HCT116 (cell line): ENCODE results near the gene YKT6. TPM values are rescaled to one million over a fixed set of nuclear protein-coding genes. Genes with fewer than 3 reads are reported as not detected.

Experiments used
- ATAC-seq: fragments of 200-7000 bp; cut with Tn5 transposase; 2 replicates; pipeline ENCODE4 v1.9.1; 2020; ENCODE audit warnings: mild to moderate bottlenecking, moderate library complexity
- BruUV-seq: library from RNA; stranded (reverse); fragments of 400-500 nt; replicated peaks from 2 replicates; lab custom pipeline; 2021; lab: Mats Ljungman, UMichigan
- CTCF ChIA-PET: fragments of 300-600 bp; sonication (Branson Sonifier 250); formaldehyde crosslinking; loops from one replicate; lab custom pipeline; 2021; ENCODE audit warnings: antibody characterized with exemption; lab: Charles Lee
- POLR2A ChIA-PET: fragments of 300-600, 350-600 bp; sonication (Branson Sonifier 250); formaldehyde crosslinking; loops from one replicate; lab custom pipeline; 2021; ENCODE audit warnings: antibody characterized with exemption; lab: Charles Lee
- RAD21 ChIA-PET, 2 experiments: fragments of 300-600 bp; sonication (Branson Sonifier 250); formaldehyde crosslinking; loops; one replicate each; lab custom pipeline; 2023; ENCODE audit warnings: low total read pairs in 2 of 2; ENCODE audit not compliant: uncharacterized antibody in 2 of 2, unreplicated experiment in 2 of 2, low non-redundant PET in 1 of 2; lab: Charles Lee
- DNase-seq: peaks from one replicate; pipeline ENCODE4 v3.0.0-alpha.2; 2010; ENCODE audit warnings: low read depth, low spot score
- H2AFZ ChIP-seq: fragments of 200-600 bp; shearing (Covaris generic), sonication (generic); 2 replicates; pipeline ENCODE4 v1.6.1; 2017; ENCODE audit warnings: low read depth, mixed run types, mixed read lengths, antibody characterized with exemption, low read length; ENCODE audit not compliant: poor library complexity, severe bottlenecking
- H3K27ac ChIP-seq: 2 replicates; pipeline ENCODE4 v1.5.1; 2012; ENCODE audit warnings: low read depth, low read length
- H3K27me3 ChIP-seq: fragments of 200-600 bp; sonication (generic); 2 replicates; pipeline ENCODE4 v1.6.1; 2016; ENCODE audit warnings: mixed run types, low read length, mixed read lengths; ENCODE audit not compliant: insufficient read depth
- H3K36me3 ChIP-seq, 2 experiments: fragments of 200-500 bp in 1 of 2; fragments of 200-600 bp in 1 of 2; sonication (Bioruptor generic) in 1 of 2; sonication (generic) in 1 of 2; 2 replicates each; pipeline versions ENCODE4 v1.5.1 to v1.6.1; 2014 to 2016; ENCODE audit warnings: low read length in 2 of 2, inconsistent platforms in 1 of 2, mixed read lengths in 1 of 2, mixed run types in 1 of 2; ENCODE audit not compliant: insufficient read depth in 2 of 2, control insufficient read depth in 1 of 2
- H3K4me1 ChIP-seq, 2 experiments: fragments of 200-600 bp in 1 of 2; sonication (generic) in 1 of 2; 2 replicates each; pipeline versions ENCODE4 v1.5.1 to v1.6.1; 2012 to 2017; ENCODE audit warnings: low read length in 2 of 2, inconsistent platforms in 1 of 2, mild to moderate bottlenecking in 1 of 2, mixed read lengths in 1 of 2, mixed run types in 1 of 2, moderate library complexity in 1 of 2; ENCODE audit not compliant: insufficient read depth in 2 of 2, control insufficient read depth in 1 of 2
- H3K4me2 ChIP-seq: fragments of 200-600 bp; sonication (generic); 2 replicates; pipeline ENCODE4 v1.6.1; 2017; ENCODE audit warnings: mixed run types, low read length, mixed read lengths
- H3K4me3 ChIP-seq, 2 experiments: fragments of 200-600 bp in 1 of 2; sonication (generic) in 1 of 2; replicated peaks in 1 of 2; 2 replicates each; pipeline ENCODE4 v1.5.1; 2011 to 2016; ENCODE audit warnings: low read length in 2 of 2, control low read depth in 1 of 2, low read depth in 1 of 2, mild to moderate bottlenecking in 1 of 2, mixed read lengths in 1 of 2, mixed run types in 1 of 2
- H3K79me2 ChIP-seq: fragments of 200-600 bp; sonication (generic); 2 replicates; pipeline ENCODE4 v1.6.1; 2017; ENCODE audit warnings: mild to moderate bottlenecking, mixed run types, low read length, moderate library complexity, mixed read lengths; ENCODE audit not compliant: insufficient read depth
- H3K9ac ChIP-seq: fragments of 200-600 bp; sonication (generic); 2 replicates; pipeline ENCODE4 v1.6.1; 2016; ENCODE audit warnings: low read length, mixed read lengths
- H3K9me2 ChIP-seq: fragments of 200-600 bp; sonication (generic), shearing (Covaris generic); 2 replicates; pipeline ENCODE4 v1.6.1; 2017; ENCODE audit warnings: mixed run types, mild to moderate bottlenecking, moderate library complexity; ENCODE audit not compliant: insufficient read depth
- H3K9me3 ChIP-seq, 2 experiments: fragments of 200-500 bp in 1 of 2; fragments of 200-600 bp in 1 of 2; sonication (Bioruptor generic) in 1 of 2; sonication (generic) in 1 of 2; 2 replicates each; pipeline ENCODE4 v1.6.1; 2014 to 2017; ENCODE audit warnings: low read length in 2 of 2, mixed read lengths in 2 of 2, inconsistent platforms in 1 of 2, low read depth in 1 of 2, mild to moderate bottlenecking in 1 of 2, mixed run types in 1 of 2, moderate library complexity in 1 of 2; ENCODE audit not compliant: control insufficient read depth in 1 of 2, insufficient read depth in 1 of 2
- H4K20me1 ChIP-seq: fragments of 200-600 bp; sonication (generic), shearing (Covaris generic); 2 replicates; pipeline ENCODE4 v1.6.1; 2017; ENCODE audit warnings: mixed run types, mild to moderate bottlenecking, moderate library complexity; ENCODE audit not compliant: insufficient read depth
- ATF3 ChIP-seq: IDR thresholded peaks from 2 replicates; pipeline ENCODE4 v1.6.1; 2012
- CEBPB ChIP-seq: IDR thresholded peaks from 2 replicates; pipeline ENCODE4 v1.6.1; 2012; ENCODE audit warnings: low read depth
- CTCF ChIP-seq, 3 experiments: fragments of 200-600 bp in 1 of 3; sonication (generic) in 1 of 3; IDR thresholded peaks in 2 of 3; conservative IDR thresholded peaks in 1 of 3; 2 replicates each; pipeline ENCODE4 v1.5.1; 2012 to 2017; ENCODE audit warnings: low read depth in 2 of 3, low read length in 2 of 3, antibody characterized with exemption in 1 of 3, borderline replicate concordance in 1 of 3, control low read depth in 1 of 3, mild to moderate bottlenecking in 1 of 3, mixed read lengths in 1 of 3, mixed run types in 1 of 3, moderate library complexity in 1 of 3; ENCODE audit not compliant: insufficient read depth in 1 of 3
- EGR1 ChIP-seq: IDR thresholded peaks from 2 replicates; pipeline ENCODE4 v1.6.1; 2012; ENCODE audit warnings: low read depth
- ELF1 ChIP-seq: IDR thresholded peaks from 2 replicates; pipeline ENCODE4 v1.6.1; 2012; ENCODE audit warnings: low read depth, borderline replicate concordance
- EZH2 ChIP-seq: fragments of 200-600 bp; sonication (generic); IDR thresholded peaks from 2 replicates; pipeline ENCODE4 v1.6.1; 2017; ENCODE audit warnings: antibody characterized with exemption, mixed run types
- EZH2phosphoT487 ChIP-seq: fragments of 200-600 bp; IDR thresholded peaks from 2 replicates; pipeline ENCODE4 v1.6.1; 2018; ENCODE audit warnings: antibody characterized with exemption, borderline replicate concordance
- JUND ChIP-seq: IDR thresholded peaks from 2 replicates; pipeline ENCODE4 v1.6.1; 2012
- POLR2A ChIP-seq: IDR thresholded peaks from 2 replicates; pipeline ENCODE4 v1.7.0; 2011; ENCODE audit warnings: borderline replicate concordance; ENCODE audit not compliant: insufficient read depth, insufficient read length; ENCODE audit errors: extremely low read depth
- RAD21 ChIP-seq: IDR thresholded peaks from 2 replicates; pipeline ENCODE4 v1.6.1; 2012; ENCODE audit warnings: low read depth, mild to moderate bottlenecking
- REST ChIP-seq: IDR thresholded peaks from 2 replicates; pipeline ENCODE4 v1.6.1; 2012; ENCODE audit warnings: low read depth
- SIN3A ChIP-seq: IDR thresholded peaks from 2 replicates; pipeline ENCODE4 v1.6.1; 2012; ENCODE audit warnings: low read depth
- SP1 ChIP-seq: IDR thresholded peaks from 2 replicates; pipeline ENCODE4 v1.6.1; 2012; ENCODE audit warnings: low read depth
- SRF ChIP-seq: IDR thresholded peaks from 2 replicates; pipeline ENCODE4 v1.6.1; 2012; ENCODE audit warnings: low read depth
- YY1 ChIP-seq: IDR thresholded peaks from 2 replicates; pipeline ENCODE4 v1.6.1; 2011; ENCODE audit warnings: low read length, low read depth, moderate library complexity, mild to moderate bottlenecking; ENCODE audit not compliant: insufficient replicate concordance; ENCODE audit errors: extremely low read depth
- ZFX ChIP-seq: fragments of 450-650 bp; IDR thresholded peaks from 2 replicates; pipeline ENCODE4 v1.6.1; 2017
- ZNF274 ChIP-seq: fragments of 200-500 bp; sonication (Bioruptor generic); IDR thresholded peaks from 2 replicates; pipeline ENCODE4 v1.6.1; 2014; ENCODE audit warnings: mild to moderate bottlenecking, low read depth, low read length, inconsistent platforms
- intact Hi-C: fragments of 100-400 bp; cut with micrococcal nuclease; formaldehyde crosslinking; loops from 2 replicates; pipeline ENCODE4 v1.10.0; 2022
- total RNA-seq: library from RNA; stranded (reverse); gene quantifications from one replicate; pipeline ENCODE4 v1.2.1, GENCODE V29; 2021; ENCODE audit not compliant: unreplicated experiment
- TF ChIP-seq, protein P1 (sequence below): IDR thresholded peaks from 2 replicates; pipeline ENCODE4 v1.6.1; 2012
- TF ChIP-seq, protein P2 (sequence below): IDR thresholded peaks from 2 replicates; pipeline ENCODE4 v1.6.1; 2011; ENCODE audit warnings: mild to moderate bottlenecking, low read length, moderate library complexity; ENCODE audit not compliant: insufficient replicate concordance; ENCODE audit errors: extremely low read depth

Gene YKT6
- total RNA-seq, 1 experiment from 2014 or later = 84.8 TPM

DNA sequence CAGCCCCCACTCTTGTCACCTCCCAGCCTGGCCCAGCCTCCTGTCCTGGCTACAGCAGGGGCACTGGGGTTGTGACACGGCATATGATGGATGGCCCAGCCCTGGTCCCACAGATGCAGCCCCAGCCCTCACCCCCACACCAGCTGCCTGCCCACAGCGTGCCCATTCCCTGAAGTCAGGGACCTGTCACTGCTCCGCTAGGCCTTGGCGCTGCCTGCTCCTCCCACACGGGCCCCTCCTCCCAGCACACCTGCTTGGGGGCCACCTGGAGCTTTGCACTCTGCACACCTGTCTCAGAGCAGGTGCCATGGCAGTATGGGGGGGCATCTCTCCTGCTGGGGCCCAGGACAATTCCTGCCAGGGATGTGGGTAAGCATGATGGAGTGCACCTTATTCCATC lies 15.0 kb upstream of the YKT6 start (continued):
- no peak for TF ChIP-seq ELF1
- no peak for TF ChIP-seq POLR2A
- no peak for TF ChIP-seq CEBPB
- no peak for TF ChIP-seq RAD21
- no peak for TF ChIP-seq SRF
- no peak for TF ChIP-seq YY1
- TF ChIP-seq, all 23 proteins: peak for 0

- no peaks in the 10 kb centered on the region for H3K36me3 ChIP-seq
- H3K9me3 ChIP-seq = peaks cover 5 to 11% of the 10 kb centered on the region in 2 experiments; a peak in 2 of 4 replicates
- H3K4me2 ChIP-seq = no peak overlapping the region
- H3K9ac ChIP-seq = no peak overlapping the region
- no peaks in the 10 kb centered on the region for H3K9me2 ChIP-seq
- H3K79me2 ChIP-seq = no peaks in the 10 kb centered on the region
- POLR2A ChIA-PET = no interaction called here
- CTCF ChIA-PET = no interaction called here
- peaks cover 18 to 19% of the 10 kb centered on the region in 2 experiments for H3K4me1 ChIP-seq
- no peak overlapping the region for H2AFZ ChIP-seq
- DNase-seq = no peak
- BruUV-seq = no TSS peak
- no peak for TF ChIP-seq POLR2A
- TF ChIP-seq EZH2phosphoT487 = no peak
- TF ChIP-seq CTCF (IDR thresholded peaks at IDR 0.05 in 2 of 3, conservative IDR thresholded peaks at IDR 0.05 in 1 of 3; ENCODE audit: borderline replicate concordance in 1 of 3, insufficient read depth in 1 of 3, low read depth in 2 of 3, low read length in 2 of 3) = no peak
- TF ChIP-seq ZFX = no peak
- TF ChIP-seq SIN3A = no peak
- no peak for TF ChIP-seq JUND
- TF ChIP-seq, protein P1, sequence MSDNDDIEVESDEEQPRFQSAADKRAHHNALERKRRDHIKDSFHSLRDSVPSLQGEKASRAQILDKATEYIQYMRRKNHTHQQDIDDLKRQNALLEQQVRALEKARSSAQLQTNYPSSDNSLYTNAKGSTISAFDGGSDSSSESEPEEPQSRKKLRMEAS = no peak
- no peak for TF ChIP-seq ATF3
- no peak for TF ChIP-seq YY1
- TF ChIP-seq REST = no peak
- no peak for TF ChIP-seq SP1
- no peak for TF ChIP-seq ZNF274
- TF ChIP-seq, protein P2, sequence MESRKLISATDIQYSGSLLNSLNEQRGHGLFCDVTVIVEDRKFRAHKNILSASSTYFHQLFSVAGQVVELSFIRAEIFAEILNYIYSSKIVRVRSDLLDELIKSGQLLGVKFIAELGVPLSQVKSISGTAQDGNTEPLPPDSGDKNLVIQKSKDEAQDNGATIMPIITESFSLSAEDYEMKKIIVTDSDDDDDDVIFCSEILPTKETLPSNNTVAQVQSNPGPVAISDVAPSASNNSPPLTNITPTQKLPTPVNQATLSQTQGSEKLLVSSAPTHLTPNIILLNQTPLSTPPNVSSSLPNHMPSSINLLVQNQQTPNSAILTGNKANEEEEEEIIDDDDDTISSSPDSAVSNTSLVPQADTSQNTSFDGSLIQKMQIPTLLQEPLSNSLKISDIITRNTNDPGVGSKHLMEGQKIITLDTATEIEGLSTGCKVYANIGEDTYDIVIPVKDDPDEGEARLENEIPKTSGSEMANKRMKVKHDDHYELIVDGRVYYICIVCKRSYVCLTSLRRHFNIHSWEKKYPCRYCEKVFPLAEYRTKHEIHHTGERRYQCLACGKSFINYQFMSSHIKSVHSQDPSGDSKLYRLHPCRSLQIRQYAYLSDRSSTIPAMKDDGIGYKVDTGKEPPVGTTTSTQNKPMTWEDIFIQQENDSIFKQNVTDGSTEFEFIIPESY = no peak
- TF ChIP-seq EGR1 = no peak
- no peak for TF ChIP-seq SRF
- TF ChIP-seq EZH2 = no peak
- H3K27me3 ChIP-seq = no peaks in the 10 kb centered on the region
- RAD21 ChIA-PET = no interaction called here
- no peak overlapping the region for H3K27ac ChIP-seq
- H3K4me3 ChIP-seq = no peak overlapping the region
- no peak for ATAC-seq
- intact Hi-C loops = no loop called here
- H4K20me1 ChIP-seq = no peaks in the 10 kb centered on the region
These were observed 14.0 kb upstream of the YKT6 start for GRCh38 chr7:44186736-44187135.
